AG04450 (cell line): ENCODE data around the gene COL5A1. TPM values are rescaled to one million over a fixed set of nuclear protein-coding genes. Genes with fewer than 3 reads are reported as not detected.

Source experiments
- CTCF ChIA-PET: fragments of 300-600, 350-600 bp; formaldehyde crosslinking; extraction: SDS; loops from one replicate; lab custom pipeline; 2022; ENCODE audit warnings: antibody characterized with exemption, inconsistent platforms; lab: Charles Lee
- POLR2A ChIA-PET: fragments of 350-600 bp; formaldehyde crosslinking; extraction: SDS; loops from one replicate; lab custom pipeline; 2021; ENCODE audit warnings: antibody characterized with exemption, inconsistent platforms; lab: Yijun Ruan, JAX
- DNase-seq: peaks from one replicate; pipeline ENCODE4 v3.0.0-alpha.2; 2011; ENCODE audit warnings: low read depth, low spot score
- H3K27ac ChIP-seq: one replicate; pipeline ENCODE4 v1.5.1; 2012; ENCODE audit warnings: low read depth, low read length, control low read depth
- H3K27me3 ChIP-seq: one replicate; pipeline ENCODE4 v1.6.0; 2012; ENCODE audit warnings: low read length; ENCODE audit not compliant: control insufficient read depth, insufficient read depth
- H3K4me3 ChIP-seq: 2 replicates; pipeline ENCODE4 v1.5.1; 2011; ENCODE audit warnings: mild to moderate bottlenecking, low read depth, low read length, control low read depth
- H3K9me3 ChIP-seq: 2 replicates; pipeline ENCODE4 v1.5.1; 2012; ENCODE audit warnings: low read length; ENCODE audit not compliant: control insufficient read depth, insufficient read depth
- CTCF ChIP-seq: IDR thresholded peaks from 2 replicates; pipeline ENCODE4 v1.5.1; 2011; ENCODE audit warnings: low read depth, low read length, control low read depth, inconsistent platforms
- polyA plus RNA-seq: library from polyadenylated mRNA; depleted of rRNA; stranded (reverse); fragments of >200 nt; gene quantifications from 2 replicates; pipeline ENCODE4 v1.2.3, GENCODE V29; 2011

COL5A1 gene
- polyA plus RNA-seq, 1 experiment = 73.3 TPM

GRCh38 chr9:134614256-134614655 lies 27.3 kb upstream of the COL5A1 start:
- no peak for TF ChIP-seq CTCF
- CTCF ChIA-PET = interaction anchor here (1.1 kb wide), 1 partner anchor 9 kb away, joined by 3 read pairs; no protein-coding TSS in a partner anchor
- H3K27me3 ChIP-seq = no peaks in the 10 kb centered on the region
- DNase-seq = no peak
- POLR2A ChIA-PET = no interaction called here
- H3K4me3 ChIP-seq = no peak overlapping the region
- no peak overlapping the region for H3K27ac ChIP-seq
- H3K9me3 ChIP-seq = peaks cover 7% of the 10 kb centered on the region; the same call in 1 of the 2 replicates

- TF ChIP-seq CTCF = no peak
These were observed 25.3 kb upstream of the COL5A1 start for GRCh38 chr9:134616341-134616740.

GRCh38 chr9:134617246-134617645 lies 24.4 kb upstream of the COL5A1 start:
- H3K4me3 ChIP-seq = no peak overlapping the region
- no peak for DNase-seq
- POLR2A ChIA-PET = no interaction called here
- CTCF ChIA-PET = interaction anchor here (1.2 kb wide), 1 partner anchor 28 kb away, joined by 3 read pairs; no protein-coding TSS in a partner anchor
- no peak overlapping the region for H3K27ac ChIP-seq
- peaks cover 9% of the 10 kb centered on the region; the same call in 1 of the 2 replicates for H3K9me3 ChIP-seq
- H3K27me3 ChIP-seq = no peaks in the 10 kb centered on the region
- TF ChIP-seq CTCF = no peak

More at GRCh38 chr9:134616341-134616740, 25.3 kb upstream of the COL5A1 start:
- POLR2A ChIA-PET = no interaction called here
- H3K9me3 ChIP-seq = peaks cover 10% of the 10 kb centered on the region; the same call in 1 of the 2 replicates
- no peak overlapping the region for H3K4me3 ChIP-seq
- no peaks in the 10 kb centered on the region for H3K27me3 ChIP-seq
- no peak for DNase-seq
- H3K27ac ChIP-seq = no peak overlapping the region
- CTCF ChIA-PET = no interaction called here

- H3K27me3 ChIP-seq = no peaks in the 10 kb centered on the region
- ChIA-PET CTCF (interaction anchor here (0.9 to 1.2 kb wide), 2 partner anchors 28 to 168 kb away, joined by 3 read pairs; no protein-coding TSS in a partner anchor), POLR2A (no interaction called here)
- DNase-seq = no peak
- H3K4me3 ChIP-seq = no peak overlapping the region
- H3K9me3 ChIP-seq = peaks cover 9% of the 10 kb centered on the region; the same call in 1 of the 2 replicates
- H3K27ac ChIP-seq = no peak overlapping the region
- TF ChIP-seq CTCF = no peak
These were observed 23.8 kb upstream of the COL5A1 start for GRCh38 chr9:134617836-134618162.

- no peaks in the 10 kb centered on the region for H3K27me3 ChIP-seq
- DNase-seq = no peak
- H3K27ac ChIP-seq = no peak overlapping the region
- TF ChIP-seq CTCF = no peak
- ChIA-PET POLR2A (no interaction called here), CTCF (interaction anchor here (0.9 to 1.2 kb wide), 2 partner anchors 29 to 169 kb away, joined by 3 read pairs; no protein-coding TSS in a partner anchor)
- no peak overlapping the region for H3K4me3 ChIP-seq
- H3K9me3 ChIP-seq = peaks cover 6% of the 10 kb centered on the region; the same call in 1 of the 2 replicates
These were observed 23.3 kb upstream of the COL5A1 start for GRCh38 chr9:134618163-134618832.
